GM12878 (cell line): Measurements from ENCODE around the gene SEC23IP. TPM values are rescaled to one million over a fixed set of nuclear protein-coding genes. Genes with fewer than 3 reads are reported as not detected.
A peak's percentile ranks its signal among the peaks of the same experiment; 100 is the strongest.

ENCODE experiments used
- ATAC-seq: fragments of 200-7000 bp; cut with Tn5 transposase; 3 replicates; pipeline ENCODE4 v1.9.1; 2020; ENCODE audit warnings: mild to moderate bottlenecking, moderate library complexity
- BruUV-seq: library from RNA; stranded (reverse); fragments of 400-500 nt; replicated peaks from 2 replicates; lab custom pipeline; 2021; lab: Mats Ljungman, UMichigan
- CTCF ChIA-PET: fragments of 300-600 bp; sonication (Branson Sonifier 250); formaldehyde crosslinking; extraction: SDS; loops from one replicate; lab custom pipeline; 2021; ENCODE audit warnings: inconsistent platforms; lab: Yijun Ruan, JAX
- POLR2A ChIA-PET: fragments of 350-600 bp; formaldehyde crosslinking; extraction: SDS; loops from one replicate; lab custom pipeline; 2021; ENCODE audit warnings: inconsistent platforms; lab: Charles Lee
- RAD21 ChIA-PET: fragments of 300-600 bp; sonication (Branson Sonifier 250); formaldehyde crosslinking; loops from one replicate; lab custom pipeline; 2023; ENCODE audit warnings: antibody characterized with exemption; ENCODE audit not compliant: unreplicated experiment; lab: Charles Lee
- SMC1A ChIA-PET: fragments of 300-600 bp; sonication (Branson Sonifier 250); formaldehyde crosslinking; loops from one replicate; lab custom pipeline; 2023; ENCODE audit not compliant: unreplicated experiment, uncharacterized antibody; lab: Charles Lee
- DNase-seq: peaks from one replicate; pipeline ENCODE4 v3.0.0-alpha.2; 2011; ENCODE audit warnings: low read depth, low spot score
- FAIRE-seq: peaks from 3 replicates; lab custom pipeline; 2011; peaks lifted over from hg19 to GRCh38; lab: Jason Lieb, UNC
- H2AFZ ChIP-seq: 2 replicates; pipeline ENCODE4 v1.6.0; 2011; ENCODE audit warnings: low read depth, low read length, control low read depth; ENCODE audit not compliant: control insufficient read depth
- H3K27ac ChIP-seq: 2 replicates; pipeline ENCODE4 v1.5.1; 2011; ENCODE audit warnings: control low read depth; ENCODE audit not compliant: control insufficient read depth, insufficient read depth
- H3K27me3 ChIP-seq, 2 experiments: replicated peaks in 1 of 2; 2 replicates each; pipeline versions ENCODE4 v1.6.0 to v1.6.1; 2011; ENCODE audit warnings: low read length in 1 of 2; ENCODE audit not compliant: control insufficient read depth in 2 of 2, insufficient read depth in 2 of 2
- H3K36me3 ChIP-seq, 2 experiments: 2 replicates each; pipeline ENCODE4 v1.5.1; 2011; ENCODE audit warnings: low read length in 1 of 2; ENCODE audit not compliant: control insufficient read depth in 2 of 2, insufficient read depth in 2 of 2
- H3K4me1 ChIP-seq: 2 replicates; pipeline ENCODE4 v1.6.1; 2011; ENCODE audit warnings: mild to moderate bottlenecking, low read length, moderate library complexity, mixed read lengths; ENCODE audit not compliant: control insufficient read depth, insufficient read depth
- H3K4me2 ChIP-seq: 2 replicates; pipeline ENCODE4 v1.6.0; 2011; ENCODE audit warnings: control low read depth; ENCODE audit not compliant: control insufficient read depth, insufficient read depth
- H3K4me3 ChIP-seq: fragments of 200-600 bp; sonication (generic); 2 replicates; pipeline ENCODE4 v1.5.1; 2016
- H3K79me2 ChIP-seq: 2 replicates; pipeline ENCODE4 v1.6.0; 2011; ENCODE audit warnings: low read length; ENCODE audit not compliant: control insufficient read depth, insufficient read depth
- H3K9ac ChIP-seq: 2 replicates; pipeline ENCODE4 v1.8.0; 2011; ENCODE audit warnings: low read length, control low read depth, mixed read lengths; ENCODE audit not compliant: control insufficient read depth, insufficient read depth
- H3K9me3 ChIP-seq: replicated peaks from 3 replicates; pipeline ENCODE4 v1.5.1; 2011; ENCODE audit warnings: mild to moderate bottlenecking, low read length; ENCODE audit not compliant: control insufficient read depth, insufficient read depth
- H4K20me1 ChIP-seq: 2 replicates; pipeline ENCODE4 v1.6.0; 2011; ENCODE audit not compliant: control insufficient read depth, insufficient read depth
- ATF2 ChIP-seq: IDR thresholded peaks from 2 replicates; pipeline ENCODE4 v1.6.1; 2012; ENCODE audit warnings: low read length, inconsistent platforms
- CTCF ChIP-seq, 3 experiments: IDR thresholded peaks in 2 of 3; conservative IDR thresholded peaks in 1 of 3; 2 replicates each; pipeline ENCODE4 v1.5.1; 2011; ENCODE audit warnings: low read depth in 3 of 3, low read length in 3 of 3, mild to moderate bottlenecking in 3 of 3, control low read depth in 2 of 3, moderate library complexity in 2 of 3, inconsistent platforms in 1 of 3, mixed read lengths in 1 of 3; ENCODE audit not compliant: control insufficient read depth in 2 of 3, insufficient read depth in 1 of 3; ENCODE audit errors: extremely low read depth in 1 of 3
- IKZF2 ChIP-seq, 2 experiments: fragments of 450-650 bp; IDR thresholded peaks; 2 replicates each; pipeline ENCODE4 v1.6.1; 2017; ENCODE audit warnings: mild to moderate bottlenecking in 2 of 2, moderate library complexity in 2 of 2
- MYC ChIP-seq: IDR thresholded peaks from 2 replicates; pipeline ENCODE4 v1.6.1; 2011; ENCODE audit warnings: mild to moderate bottlenecking, low read length, moderate library complexity, inconsistent platforms; ENCODE audit not compliant: insufficient read depth, insufficient replicate concordance, insufficient read length, severe bottlenecking
- POLR2A ChIP-seq: IDR thresholded peaks from 2 replicates; pipeline ENCODE4 v1.6.1; 2011; ENCODE audit warnings: low read depth, mild to moderate bottlenecking, low read length
- RAD51 ChIP-seq: fragments of 450-650 bp; IDR thresholded peaks from 2 replicates; pipeline ENCODE4 v1.6.1; 2016; ENCODE audit warnings: moderate library complexity, mild to moderate bottlenecking, inconsistent platforms
- SIN3A ChIP-seq: IDR thresholded peaks from 2 replicates; pipeline ENCODE4 v1.6.1; 2012; ENCODE audit warnings: low read depth, low read length, improper control_type of control experiment
- SMAD1 ChIP-seq: fragments of 450-650 bp; IDR thresholded peaks from 2 replicates; pipeline ENCODE4 v1.6.1; 2018; ENCODE audit warnings: mild to moderate bottlenecking, low read depth; ENCODE audit not compliant: partially characterized antibody
- SP1 ChIP-seq: IDR thresholded peaks from one replicate; pipeline ENCODE4 v1.6.1; 2011; ENCODE audit warnings: low read depth, low read length
- ZNF24 ChIP-seq: fragments of 450-650 bp; IDR thresholded peaks from 2 replicates; pipeline ENCODE4 v1.6.1; 2017; ENCODE audit warnings: antibody characterized with exemption, mild to moderate bottlenecking
- ZZZ3 ChIP-seq: IDR thresholded peaks from 2 replicates; pipeline ENCODE4 v1.6.1; 2011; ENCODE audit warnings: low read depth; ENCODE audit not compliant: control insufficient read depth, insufficient read length
- WGBS: methylation state at CpG from one replicate; pipeline ENCODE4 v1.1.6; 2016; ENCODE audit warnings: low lambda C conversion rate; ENCODE audit not compliant: insufficient replicate concordance, insufficient coverage; ENCODE audit errors: missing lambda C conversion rate; 5-methylcytosine and 5-hydroxymethylcytosine counted together
- in situ Hi-C: fragments of 300-500 bp; cut with MboI; formaldehyde crosslinking; loops from 9 replicates; pipeline ENCODE4 v1.14.3; 2018; ENCODE audit warnings: mixed read lengths
- intact Hi-C: fragments of 100-400 bp; cut with micrococcal nuclease; formaldehyde crosslinking; loops from one replicate; pipeline ENCODE4 v1.14.2; 2022; ENCODE audit not compliant: unreplicated experiment
- polyA plus RNA-seq, 11 experiments: library from polyadenylated mRNA; depleted of rRNA in 4 of 11; unstranded in 6 of 11; stranded (reverse) in 5 of 11; fragments of >200 nt; fragmentation: Nextera tagmentation in 4 of 11; fragmentation: Illumina TruSeq in 1 of 11; extraction: Ambion mirVana in 4 of 11; extraction: Trizol in 1 of 11; gene quantifications; 1 replicate in 1 of 11; 2 replicates in 10 of 11; pipeline versions ENCODE4 v1.2.1 to v1.2.3, GENCODE V29; 2011 to 2016; ENCODE audit warnings: inconsistent platforms in 2 of 11, missing spikeins in 2 of 11, low read depth in 1 of 11
- total RNA-seq, 4 experiments: library from RNA; depleted of rRNA in 3 of 4; stranded (reverse); fragments of >200 nt in 3 of 4; fragmentation: Illumina TruSeq in 1 of 4; extraction: Trizol in 1 of 4; gene quantifications; 2 replicates each; pipeline versions ENCODE4 v1.2.1 to v1.2.3, GENCODE V29; 2013 to 2021

Gene SEC23IP
- total and polyA plus RNA-seq, 10 of the 15 experiments (the other 5 are each of a cell fraction or from before 2014, with no cell fraction given): 15.1 to 82.5 (median 36.0) TPM

GRCh38 chr10:119853574-119853973 lies 39.0 kb upstream of the SEC23IP start:
- Histone ChIP-seq H3K36me3 (peaks cover 7 to 45% of the 10 kb centered on the region in 2 experiments), H3K4me3 (no peak overlapping the region), H3K4me2 (no peak overlapping the region), H3K27me3 (no peaks in the 10 kb centered on the region), H3K27ac (no peak overlapping the region), H3K4me1 (no peaks in the 10 kb centered on the region), H2AFZ (no peak overlapping the region), H3K9ac (no peak overlapping the region), H4K20me1 (no peaks in the 10 kb centered on the region), H3K9me3 (no peaks in the 10 kb centered on the region), H3K79me2 (no peaks in the 10 kb centered on the region)
- DNase-seq (no peak), FAIRE-seq (no peak), ATAC-seq (no peak)
- in situ Hi-C loops (no loop called here), intact Hi-C loops (no loop called here)
- ChIA-PET RAD21 (no interaction called here), POLR2A (no interaction called here), CTCF (interaction anchor here (4.2 to 9.7 kb wide), 2 partner anchors 104 to 167 kb away, joined by 16 to 243 read pairs; no protein-coding TSS in a partner anchor), SMC1A (interaction anchor here (0.8 to 1.2 kb wide), 2 partner anchors 63 to 106 kb away, joined by 3 read pairs; no protein-coding TSS in a partner anchor)
- TSS peak; percentile 34 for BruUV-seq
- TF ChIP-seq SP1: no peak
- 100% methylated on average over 1 of the region's 1 CpG for WGBS

GRCh38 chr10:119858063-119858462 lies 34.5 kb upstream of the SEC23IP start:
- SMC1A ChIA-PET: interaction anchor here (0.7 to 9.3 kb wide), 15 partner anchors 9 to 190 kb away, joined by 3 to 211 read pairs (median 5); no protein-coding TSS in a partner anchor
- TF ChIP-seq IKZF2 (IDR thresholded peaks at IDR 0.05) (no peak), MYC (no peak), ZNF24 (no peak), ATF2 (no peak), SMAD1 (no peak), CTCF (IDR thresholded peaks at IDR 0.05 in 2 of 3, conservative IDR thresholded peaks at IDR 0.05 in 1 of 3; ENCODE audit: control insufficient read depth in 2 of 3, extremely low read depth in 1 of 3, insufficient read depth in 1 of 3, low read depth in 3 of 3, low read length in 3 of 3) (no peak), POLR2A (no peak), RAD51 (no peak), SIN3A (no peak), ZZZ3 (no peak)

More at GRCh38 chr10:119858063-119858462, 34.5 kb upstream of the SEC23IP start:
- Histone ChIP-seq H3K4me3 (no peak overlapping the region), H3K27ac (no peak overlapping the region), H3K4me2 (no peak overlapping the region), H3K9ac (no peak overlapping the region), H3K36me3 (peaks cover 5 to 21% of the 10 kb centered on the region in 2 experiments), H3K9me3 (no peaks in the 10 kb centered on the region), H2AFZ (no peak overlapping the region), H4K20me1 (no peaks in the 10 kb centered on the region), H3K4me1 (peaks cover 8% of the 10 kb centered on the region), H3K27me3 (no peaks in the 10 kb centered on the region), H3K79me2 (peaks cover 32% of the 10 kb centered on the region)
- DNase-seq (no peak), ATAC-seq (no peak), FAIRE-seq (no peak)
- no TSS peak for BruUV-seq
- intact Hi-C loops: no loop called here
- in situ Hi-C loops: loop anchor here (5.0 kb wide), 2 partner anchors 111 to 166 kb away; no protein-coding TSS in a partner anchor
- ChIA-PET CTCF (interaction anchor here (0.9 to 9.7 kb wide), 17 partner anchors 9 to 241 kb away, joined by 3 to 276 read pairs (median 13); partner anchors contain the start of genes INPP5F and MCMBP), POLR2A (no interaction called here), RAD21 (interaction anchor here (0.6 to 6.1 kb wide), 7 partner anchors 13 to 306 kb away, joined by 3 to 144 read pairs (median 11); partner anchors contain the start of genes INPP5F and MCMBP)
- 96% methylated on average over 1 of the region's 1 CpG for WGBS
